HG03108 (cell line): ENCODE measurements around the gene OOSP1.
"Not testable (repeated sequence)": the region's sequence is repeated elsewhere in the genome, so short reads cannot be mapped to it uniquely, and the experiment has no call there.

ENCODE experiments used
- ATAC-seq: cut with Tn5 transposase; IDR thresholded peaks from one replicate; pipeline ENCODE4 v1.9.1; 2021; ENCODE audit warnings: moderate library complexity; ENCODE audit not compliant: unreplicated experiment

Gene OOSP1

DNA sequence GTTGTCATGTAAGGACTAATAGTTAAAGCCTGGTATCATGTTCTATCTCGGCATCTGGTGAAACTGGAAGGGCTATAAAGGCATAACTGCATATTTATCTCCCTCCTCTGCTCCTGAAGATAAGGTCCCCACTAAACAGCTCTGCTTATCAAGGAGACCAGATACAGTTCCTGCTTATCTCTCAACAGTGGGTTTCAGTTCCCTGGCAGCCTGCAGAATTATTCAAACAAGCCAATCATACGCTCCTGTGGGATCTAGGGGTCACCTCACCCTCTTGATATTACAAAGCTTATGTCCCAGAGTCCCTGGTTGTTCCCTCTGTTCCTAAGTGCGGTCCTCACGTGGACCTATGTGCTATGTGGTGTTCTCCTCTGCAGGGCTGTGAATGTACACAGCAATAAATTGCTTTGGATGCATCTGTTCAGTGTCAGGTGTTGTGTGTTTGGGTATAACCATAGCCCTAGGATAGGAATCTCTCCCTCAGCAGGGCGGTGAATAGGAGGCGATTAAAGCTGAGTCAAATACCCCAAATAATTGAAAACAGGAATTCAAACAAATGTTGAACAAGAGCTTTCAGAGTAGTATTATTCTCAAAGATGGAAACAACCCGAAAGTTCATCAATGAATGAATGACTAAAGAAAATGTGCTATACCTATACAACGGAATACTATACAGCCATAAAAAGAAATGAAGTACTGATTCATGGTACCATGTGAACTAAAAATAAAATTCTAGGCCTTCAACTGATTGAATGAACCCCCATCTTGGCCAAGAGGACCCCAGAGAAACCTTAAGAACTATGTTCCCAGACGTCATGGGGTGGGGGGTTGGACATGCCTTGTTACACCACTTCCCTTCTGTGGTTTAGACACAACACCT is 22.5 kb downstream of the OOSP1 start:
- no peak for ATAC-seq

DNA sequence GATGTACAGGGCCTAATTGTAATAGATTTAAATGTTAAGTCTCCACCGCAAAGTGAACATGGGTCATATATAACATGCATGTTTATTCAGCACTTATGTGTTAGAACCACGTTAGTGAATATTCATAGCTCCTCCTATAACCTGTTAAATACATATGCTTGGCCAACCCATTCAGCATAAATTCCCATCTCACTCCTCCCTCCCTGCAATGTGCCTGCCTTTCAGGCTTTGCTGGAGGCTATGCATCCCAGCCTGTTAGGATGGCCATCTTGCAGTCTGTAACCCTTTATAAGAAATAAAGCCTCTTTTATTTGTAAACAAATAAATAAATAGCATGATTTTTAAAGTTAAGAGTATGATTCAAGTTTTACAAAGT is 23.9 kb downstream of the OOSP1 start:
- ATAC-seq, result no peak

DNA sequence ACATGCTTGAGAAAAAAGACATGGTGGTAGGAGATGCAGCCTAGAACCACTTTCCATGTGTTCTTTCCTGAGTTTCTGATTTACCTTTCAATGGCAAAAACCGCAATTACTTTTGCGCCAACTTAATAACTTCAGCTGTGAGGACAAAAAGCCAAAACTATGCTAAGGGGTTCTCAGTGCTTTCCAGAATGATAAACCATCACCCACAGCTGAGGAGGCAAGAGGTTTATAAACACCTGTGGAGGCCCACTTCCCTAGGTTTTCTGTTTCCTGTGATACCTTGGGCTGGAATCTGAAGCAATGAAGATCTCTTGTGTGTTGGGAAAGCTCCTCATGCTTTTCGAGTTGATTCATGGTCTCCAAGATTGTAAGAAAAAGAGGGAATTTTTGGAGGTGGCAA is 25.5 kb downstream of the OOSP1 start, which contains the start of gene OOSP4A:
TSS of gene OOSP4A (plus strand) at position 301 of the 400 bp plus-strand sequence. CDS start at position 301, 0 bp downstream.
- ATAC-seq, result no peak

- no peak for ATAC-seq
Observed at GRCh38 chr11:59965424-59965823, 27.2 kb downstream of the OOSP1 start.

DNA sequence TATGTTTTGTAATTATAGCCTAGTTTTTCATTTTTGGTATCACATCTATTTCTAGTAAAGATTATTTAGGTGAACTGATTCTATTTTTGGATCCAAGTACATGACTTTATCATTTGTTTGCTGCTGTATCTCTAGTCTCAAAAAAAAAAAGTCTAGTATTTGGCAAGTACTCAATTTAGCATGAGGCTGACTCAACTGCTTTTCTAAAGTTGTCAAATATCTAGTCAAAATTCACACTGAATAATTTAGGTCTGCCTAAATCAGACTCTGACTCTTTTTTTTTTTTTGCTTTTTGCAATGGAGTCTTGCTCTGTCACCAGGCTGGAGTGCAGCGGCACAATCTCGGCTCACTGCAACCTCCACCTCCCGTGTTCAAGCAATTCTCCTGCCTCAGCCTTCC is 28.0 kb downstream of the OOSP1 start:
- no peak for ATAC-seq

DNA sequence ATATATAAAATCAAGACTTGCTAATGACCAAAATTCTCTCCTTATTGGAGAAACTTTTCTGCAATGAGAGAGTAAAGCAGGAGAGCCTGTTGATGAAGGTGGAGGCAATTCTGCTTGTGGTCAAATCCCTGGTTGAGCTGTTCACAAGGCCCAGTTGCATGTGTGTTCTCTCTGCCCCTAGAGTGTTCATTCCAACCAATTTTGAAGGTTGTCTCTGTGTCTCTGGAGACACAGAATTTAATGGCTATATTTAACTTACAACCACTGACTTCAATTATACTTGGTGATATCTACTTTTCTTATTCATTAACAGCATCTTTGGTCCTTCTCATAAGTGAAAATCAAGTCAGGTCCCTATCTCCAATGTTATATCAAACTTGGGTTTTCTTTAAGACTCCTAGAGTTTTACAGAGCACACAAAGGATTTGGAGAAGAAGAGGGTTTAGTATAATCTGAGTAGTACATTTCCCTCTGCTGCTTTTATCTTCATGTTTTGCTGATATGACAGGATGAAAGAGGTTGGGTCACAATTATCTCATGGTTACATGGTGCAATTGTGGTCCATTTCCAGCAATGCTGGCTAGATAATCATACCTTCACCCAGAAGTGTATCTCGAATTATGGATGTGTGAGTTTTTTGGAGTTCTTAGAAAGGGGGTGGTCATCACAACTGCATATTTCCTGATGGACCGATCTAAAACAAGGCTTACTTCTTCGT is 29.6 kb downstream of the OOSP1 start:
- no peak for ATAC-seq

GRCh38 chr11:59968395-59968783 is 30.2 kb downstream of the OOSP1 start:
- ATAC-seq, result no peak

GRCh38 chr11:59973097-59973496 is 34.9 kb downstream of the OOSP1 start:
- ATAC-seq, result no peak

GRCh38 chr11:59981106-59981770 is 43.0 kb downstream of the OOSP1 start:
- no peak for ATAC-seq

- ATAC-seq, result not testable (repeated sequence)
Observed at GRCh38 chr11:59982037-59982436, 43.8 kb downstream of the OOSP1 start.

DNA sequence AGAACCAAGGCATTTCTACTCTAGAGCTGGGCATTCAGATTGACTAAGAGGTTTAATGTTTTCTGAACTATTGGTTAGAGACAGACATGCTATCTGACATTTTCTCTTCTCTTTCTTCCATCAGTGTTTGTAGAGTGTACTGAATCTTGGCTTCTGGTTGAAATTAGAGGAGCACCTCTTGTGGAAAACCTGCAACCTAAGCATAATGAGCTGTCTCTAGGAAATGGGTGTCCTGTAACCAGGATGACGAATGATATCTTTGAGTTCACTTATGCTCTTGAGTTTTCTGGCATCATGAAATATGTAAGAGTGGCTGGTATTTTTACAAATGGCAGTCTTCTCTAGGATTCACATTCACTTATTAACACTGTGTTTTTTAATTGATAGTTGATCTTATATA is 45.0 kb downstream of the OOSP1 start:
- ATAC-seq, result no peak

GRCh38 chr11:59984368-59984767 is 46.1 kb downstream of the OOSP1 start:
- ATAC-seq, result no peak

DNA sequence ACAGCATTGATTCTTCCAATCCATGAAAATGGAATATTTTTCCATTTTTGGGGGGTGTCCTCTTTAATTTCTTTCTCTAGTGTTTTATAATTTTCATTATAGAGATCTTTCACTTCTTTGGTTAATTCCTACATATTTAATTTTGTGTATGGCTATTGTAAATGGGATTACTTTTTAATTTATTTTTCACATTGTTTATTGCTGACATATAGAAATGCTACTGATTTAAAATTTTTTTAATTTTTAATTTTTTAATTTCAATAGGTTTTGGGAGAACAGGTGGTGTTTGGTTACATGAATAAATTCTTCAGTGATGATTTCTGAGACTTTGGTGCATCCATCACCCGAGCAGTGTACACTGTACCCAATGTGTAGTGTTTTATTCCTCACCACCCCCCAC is 52.2 kb downstream of the OOSP1 start:
- no peak for ATAC-seq

- ATAC-seq, result no peak
Observed at GRCh38 chr11:59992425-59992824, 54.2 kb downstream of the OOSP1 start.

- no peak for ATAC-seq
Observed at GRCh38 chr11:59997800-59998199, 59.6 kb downstream of the OOSP1 start.

GRCh38 chr11:59999691-60000090 is 61.5 kb downstream of the OOSP1 start:
- ATAC-seq, result no peak

DNA sequence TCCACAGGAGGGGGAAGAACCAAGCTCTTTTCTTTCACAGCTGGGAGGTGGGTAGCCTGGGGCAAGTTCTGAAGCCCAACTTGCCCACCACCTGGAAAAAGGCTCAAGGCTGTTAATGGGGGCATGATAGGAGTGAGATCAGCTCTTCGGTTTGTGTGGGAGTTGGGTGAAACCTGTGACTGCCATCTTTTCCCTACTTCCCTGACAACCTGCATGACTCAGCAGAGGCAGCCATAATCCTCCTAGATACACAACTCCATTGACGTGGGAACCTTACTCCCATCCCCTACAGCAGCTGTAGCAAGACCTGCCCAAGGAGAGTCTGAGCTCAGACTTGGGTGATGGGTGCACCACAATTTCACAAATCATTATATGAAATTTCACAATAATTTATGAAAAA is 65.5 kb downstream of the OOSP1 start:
- ATAC-seq, result no peak

DNA sequence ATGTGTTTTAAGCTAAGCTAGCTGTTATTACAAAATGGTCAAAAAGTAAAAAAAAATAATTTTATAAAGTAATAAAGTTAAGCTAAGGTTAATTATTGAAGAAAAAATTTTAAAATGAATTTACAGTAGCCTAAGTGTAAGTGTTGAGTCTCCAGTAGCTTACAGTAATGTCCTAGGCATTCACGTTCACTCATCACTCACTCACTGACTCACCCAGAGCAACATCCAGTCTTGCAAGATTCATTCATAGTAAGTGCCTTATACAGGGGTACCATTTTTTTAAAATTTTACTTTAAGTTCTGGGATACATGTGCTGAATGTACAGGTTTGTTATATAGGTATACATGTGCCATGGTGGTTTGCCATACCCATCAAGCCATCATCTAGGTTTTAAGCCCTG is 67.1 kb downstream of the OOSP1 start:
- ATAC-seq, result no peak
